ENCODE data around the gene COL2A1. TPM values are rescaled to one million over a fixed set of nuclear protein-coding genes. Genes with fewer than 3 reads are reported as not detected.

COL2A1 gene
- total and polyA plus RNA-seq, 9 of the 15 experiments (the other 6 are each of a cell fraction or from before 2014, with no cell fraction given): 0.46 TPM; not detected in 8

DNA sequence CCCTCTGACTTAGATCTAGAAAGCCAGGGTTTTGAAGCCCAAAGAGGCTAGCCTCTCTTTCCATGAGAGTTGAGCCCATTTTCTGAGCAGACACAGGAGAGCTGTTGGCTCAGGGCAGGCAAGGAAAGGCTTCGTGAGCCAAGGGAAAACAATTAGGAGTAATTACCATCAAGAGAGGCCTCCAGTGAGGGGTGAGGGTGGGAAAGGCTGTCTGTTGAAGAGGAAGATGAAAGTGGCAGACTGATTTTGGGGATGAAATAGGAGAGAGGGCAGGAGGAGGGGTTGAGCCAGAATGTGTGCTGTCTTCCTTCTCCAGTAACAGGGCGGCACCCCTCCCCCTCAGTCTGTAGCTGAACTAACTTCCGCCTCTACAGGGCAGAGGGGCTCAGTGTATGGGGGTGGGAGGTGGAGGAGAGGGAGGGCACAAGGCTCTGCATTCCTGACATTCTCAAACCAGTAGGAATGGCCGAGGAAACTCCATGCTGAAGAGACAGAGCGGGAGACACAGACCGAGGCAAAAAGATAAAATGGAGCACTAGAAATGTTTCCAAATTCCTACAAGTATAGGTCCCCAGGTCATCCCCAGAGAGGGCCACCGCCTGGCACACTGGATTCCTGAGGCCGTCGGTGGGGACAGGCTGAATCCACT lies 33.1 kb upstream of the COL2A1 start:
- in situ Hi-C loops (cut with MboI): no loop called here
- no peak for FAIRE-seq

More for the DNA sequence above, 33.1 kb upstream of the COL2A1 start:
- H3K4me3 ChIP-seq: no peak overlapping the region
- H3K9ac ChIP-seq (ENCODE audit: insufficient read depth in 1 of 2, low read depth in 2 of 2, low read length in 2 of 2): peak overlapping the region in 1 of 2 experiments; percentile 55; a peak in 1 of 4 replicates
- H3K9me3 ChIP-seq (replicated peaks; ENCODE audit: control insufficient read depth, insufficient read depth, low read depth, low read length): no peaks in the 10 kb centered on the region
- peak in 1 of 4 experiments; percentile 26 for DNase-seq (ENCODE audit: extremely low read depth in 1 of 4, low spot score in 3 of 4)
- intact Hi-C loops (cut with micrococcal nuclease): no loop called here
- H3K27me3 ChIP-seq (ENCODE audit: control insufficient read depth in 2 of 2, insufficient read depth in 2 of 2, low read length in 2 of 2): no peaks in the 10 kb centered on the region
- H3K79me2 ChIP-seq (ENCODE audit: control insufficient read depth, insufficient read depth, low read length): no peaks in the 10 kb centered on the region
- WGBS (ENCODE audit: insufficient coverage, low coverage, missing lambda C conversion rate): 30% methylated on average over 8 of the region's 9 CpGs
- peaks cover under 1% of the 10 kb centered on the region; the same call in 1 of the 3 replicates for H3K36me3 ChIP-seq (ENCODE audit: control insufficient read depth, insufficient read depth, low read length)
- H3K27ac ChIP-seq (ENCODE audit: extremely low read depth, low read depth, low read length): no peak overlapping the region
- POLR2A ChIA-PET: interaction anchor here (0.5 to 0.6 kb wide), 2 partner anchors 27 to 179 kb away, joined by 3 to 4 read pairs; no protein-coding TSS in a partner anchor
- no peaks in the 10 kb centered on the region for H4K20me1 ChIP-seq (replicated peaks; ENCODE audit: control insufficient read depth, insufficient read depth, low read length)
- peaks cover 0 to 14% of the 10 kb centered on the region in 2 experiments; a peak in 4 of 5 replicates for H3K4me1 ChIP-seq (replicated peaks in 1 of 2; ENCODE audit: control insufficient read depth in 2 of 2, insufficient read depth in 2 of 2, low read length in 2 of 2)
- peak; percentile 68 for ATAC-seq
- H3K4me2 ChIP-seq (ENCODE audit: insufficient read depth, low read length): peak overlapping the region; percentile 1; the same call in 1 of the 2 replicates
- BruUV-seq (replicated peaks): no TSS peak
- H2AFZ ChIP-seq (ENCODE audit: low read depth, low read length): peak overlapping the region; percentile 65
- no peaks in the 10 kb centered on the region for H3K9me1 ChIP-seq (ENCODE audit: control insufficient read depth, insufficient read depth, low read length)
- TF ChIP-seq RFX5 (IDR thresholded peaks at IDR 0.05; ENCODE audit: low read depth, low read length) (no peak), TARDBP (IDR thresholded peaks at IDR 0.05) (no peak), ZNF224 (CRISPR knock-in tag; IDR thresholded peaks at IDR 0.05) (no peak), NFIC (IDR thresholded peaks at IDR 0.05) (no peak), ZNF561 (CRISPR knock-in tag; conservative IDR thresholded peaks at IDR 0.05) (no peak), MLX (CRISPR knock-in tag; conservative IDR thresholded peaks at IDR 0.05) (no peak), TSHZ1 (CRISPR knock-in tag; IDR thresholded peaks at IDR 0.05) (no peak), RAD21 (CRISPR knock-in tag; conservative IDR thresholded peaks at IDR 0.05 in 1 of 2, IDR thresholded peaks at IDR 0.05 in 1 of 2) (no peak), HDGF (IDR thresholded peaks at IDR 0.05) (no peak)
- TF ChIP-seq, protein P1, sequence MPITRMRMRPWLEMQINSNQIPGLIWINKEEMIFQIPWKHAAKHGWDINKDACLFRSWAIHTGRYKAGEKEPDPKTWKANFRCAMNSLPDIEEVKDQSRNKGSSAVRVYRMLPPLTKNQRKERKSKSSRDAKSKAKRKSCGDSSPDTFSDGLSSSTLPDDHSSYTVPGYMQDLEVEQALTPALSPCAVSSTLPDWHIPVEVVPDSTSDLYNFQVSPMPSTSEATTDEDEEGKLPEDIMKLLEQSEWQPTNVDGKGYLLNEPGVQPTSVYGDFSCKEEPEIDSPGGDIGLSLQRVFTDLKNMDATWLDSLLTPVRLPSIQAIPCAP (CRISPR knock-in tag; IDR thresholded peaks at IDR 0.05; ENCODE audit: borderline replicate concordance): no peak
- CTCF ChIA-PET (ENCODE audit: low intra/inter-chr PET ratio): no interaction called here
